ENCODE results near the gene SMPD3.

The SMPD3 gene

GRCh38 chr16:68356249-68356918 is 91.9 kb downstream of the SMPD3 start:
- no peak for DNase-seq (ENCODE audit: low spot score)

- DNase-seq (ENCODE audit: low spot score), result no peak
Measured at GRCh38 chr16:68355447-68356248, 92.7 kb downstream of the SMPD3 start.

DNA sequence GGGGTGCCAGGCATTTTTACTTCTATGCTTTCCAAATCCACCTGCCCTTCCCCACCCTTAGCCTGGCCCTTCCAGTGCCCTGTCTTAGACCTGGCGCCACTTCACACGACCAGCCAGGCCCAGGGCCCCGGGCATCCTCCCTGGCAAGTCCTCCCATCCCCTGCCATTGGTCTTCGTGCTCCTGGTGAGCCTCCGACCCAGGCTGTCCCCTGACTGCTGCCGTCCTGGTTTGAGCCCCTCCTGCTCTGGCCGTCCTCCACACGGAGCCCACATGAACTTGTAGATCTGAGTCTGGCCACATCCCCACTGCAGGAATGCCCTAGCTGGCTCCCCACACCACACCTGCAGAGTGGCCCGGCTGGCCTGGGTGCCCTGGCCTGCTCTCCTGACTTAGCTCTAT is 93.5 kb downstream of the SMPD3 start:
- DNase-seq (ENCODE audit: low spot score), result no peak

GRCh38 chr16:68353366-68353765 is 94.9 kb downstream of the SMPD3 start:
- no peak for DNase-seq (ENCODE audit: low spot score)

DNA sequence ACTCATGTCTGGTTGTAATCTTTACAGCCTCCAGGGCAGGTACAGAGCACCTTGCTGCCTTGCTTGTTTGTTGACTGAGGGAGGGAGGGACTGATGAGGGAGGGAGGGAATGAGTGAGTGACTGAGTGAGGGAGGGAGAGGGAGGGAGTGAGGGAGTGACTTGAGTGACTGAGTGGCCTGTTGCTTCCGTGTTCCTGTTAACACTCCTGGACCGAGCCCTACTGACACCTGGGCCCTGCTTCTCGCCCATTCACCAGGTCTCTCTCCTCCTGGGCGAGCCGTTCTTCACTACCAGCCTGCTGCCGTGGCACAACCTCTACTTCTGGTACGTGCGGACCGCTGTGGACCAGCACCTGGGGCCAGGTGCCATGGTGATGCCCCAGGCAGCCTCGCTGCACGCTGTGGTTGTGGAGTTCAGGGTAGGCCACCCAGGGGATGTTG is 96.3 kb downstream of the SMPD3 start:
- no peak for DNase-seq (ENCODE audit: low spot score)

- no peak for DNase-seq (ENCODE audit: low spot score)
Measured at GRCh38 chr16:68351463-68351862, 96.8 kb downstream of the SMPD3 start.

GRCh38 chr16:68350813-68351350 is 97.4 kb downstream of the SMPD3 start:
- DNase-seq (ENCODE audit: low spot score), result no peak

- DNase-seq (ENCODE audit: low spot score), result no peak
Measured at GRCh38 chr16:68349838-68350410, 98.4 kb downstream of the SMPD3 start.

DNA sequence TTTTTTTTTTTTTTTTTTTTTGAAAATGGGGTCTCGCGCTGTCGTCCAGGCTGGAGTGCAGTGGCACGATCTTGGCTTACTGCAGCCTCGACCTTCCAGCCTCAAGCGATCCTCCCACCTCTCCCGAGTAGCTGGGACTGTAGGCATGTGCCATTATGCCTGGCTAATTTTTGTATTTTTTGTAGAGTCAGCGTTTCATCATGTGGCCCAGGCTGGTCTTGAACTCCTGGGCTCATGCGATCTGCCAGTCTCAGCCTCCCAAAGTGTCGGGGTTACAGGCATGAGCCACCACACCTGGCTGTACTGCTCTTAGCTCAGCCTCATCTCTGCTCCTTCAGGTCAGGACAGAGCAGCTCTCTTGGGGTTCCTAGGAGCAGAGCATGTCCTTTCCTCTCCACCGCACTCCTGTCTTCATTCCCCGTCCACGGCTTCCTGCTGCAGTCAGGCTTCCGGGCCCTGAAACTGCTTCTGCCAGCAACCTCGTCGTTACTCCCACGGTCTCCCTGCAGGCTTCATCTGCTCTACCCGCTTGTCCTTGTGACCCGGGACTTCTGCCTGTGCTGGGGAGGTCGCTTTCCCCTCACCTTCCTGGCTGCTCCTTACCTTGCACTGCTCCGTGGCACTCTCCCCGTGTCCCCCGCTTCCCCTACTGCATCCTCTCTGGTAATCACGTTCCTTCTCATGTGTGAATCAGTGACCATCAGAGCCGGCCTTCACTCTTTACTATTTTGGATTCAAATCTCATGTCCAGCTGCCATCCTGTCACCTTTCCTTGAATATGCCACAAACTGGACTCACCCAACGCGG is 99.5 kb downstream of the SMPD3 start:
- DNase-seq (ENCODE audit: low spot score), result no peak

- no peak for DNase-seq (ENCODE audit: low spot score)
Measured at GRCh38 chr16:68347605-68348004, 100.7 kb downstream of the SMPD3 start.

- no peak for DNase-seq (ENCODE audit: low spot score)
Measured at GRCh38 chr16:68346892-68347480, 101.3 kb downstream of the SMPD3 start.

DNA sequence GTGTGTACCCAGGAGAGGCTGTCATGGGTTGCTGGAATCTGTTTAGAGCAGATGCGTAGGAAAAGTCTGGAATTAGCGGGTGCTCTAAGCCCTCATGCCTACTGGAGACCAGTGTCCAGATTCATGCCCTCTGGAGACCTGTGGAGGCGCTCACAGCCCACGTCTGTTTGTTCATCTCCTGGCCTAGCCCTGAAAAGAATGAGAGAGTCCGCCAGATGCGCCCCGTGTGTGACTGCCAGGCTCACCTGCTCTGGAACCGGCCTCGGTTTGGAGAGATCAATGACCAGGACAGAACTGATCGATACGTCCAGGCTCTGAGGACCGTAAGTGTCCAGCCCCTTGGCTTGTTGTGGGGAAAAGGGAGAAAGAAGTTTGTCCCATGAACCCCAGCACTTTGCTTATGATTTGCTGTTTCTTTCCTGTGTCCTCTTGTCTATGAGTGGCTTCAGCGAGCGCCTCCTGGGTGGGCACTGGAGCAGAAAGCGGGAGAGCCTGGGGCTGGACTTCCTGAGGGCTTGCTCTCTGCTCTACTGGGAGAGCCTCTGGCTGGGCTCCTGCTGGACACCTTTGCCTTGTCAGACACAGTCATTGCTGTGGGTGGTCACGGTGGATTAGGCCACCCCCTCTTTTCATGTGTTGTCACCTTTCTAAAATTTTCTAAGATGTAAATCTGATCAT is 102.2 kb downstream of the SMPD3 start:
- DNase-seq (ENCODE audit: low spot score), result no peak

DNA sequence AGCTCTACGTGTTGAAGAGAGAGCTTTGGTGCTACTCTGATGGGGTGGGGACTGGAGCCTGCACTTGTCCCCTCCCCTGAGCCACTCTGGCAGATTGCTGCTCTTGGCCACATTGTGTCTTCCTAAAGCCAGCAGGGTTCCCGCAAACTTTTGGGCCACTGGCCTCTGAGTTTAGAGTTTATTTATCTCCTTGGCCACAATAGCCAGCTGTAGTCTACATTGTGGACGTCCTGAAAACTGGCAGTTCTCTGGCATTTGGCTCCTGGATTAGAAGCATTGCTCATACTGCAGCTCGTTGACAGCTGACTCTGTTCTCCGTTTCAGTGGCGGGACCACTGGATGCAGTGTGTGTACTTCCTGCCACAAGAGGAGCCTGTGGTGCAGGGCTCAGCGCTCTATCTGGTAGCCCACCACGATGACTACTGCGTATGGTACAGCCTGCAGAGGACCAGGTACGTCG is 102.9 kb downstream of the SMPD3 start:
- no peak for DNase-seq (ENCODE audit: low spot score)

GRCh38 chr16:68344252-68344651 is 104.1 kb downstream of the SMPD3 start:
- DNase-seq (ENCODE audit: low spot score), result no peak

- DNase-seq (ENCODE audit: low spot score), result no peak
Measured at GRCh38 chr16:68343137-68343536, 105.2 kb downstream of the SMPD3 start.

- no peak for DNase-seq (ENCODE audit: low spot score)
Measured at GRCh38 chr16:68342620-68343019, 105.7 kb downstream of the SMPD3 start.

DNA sequence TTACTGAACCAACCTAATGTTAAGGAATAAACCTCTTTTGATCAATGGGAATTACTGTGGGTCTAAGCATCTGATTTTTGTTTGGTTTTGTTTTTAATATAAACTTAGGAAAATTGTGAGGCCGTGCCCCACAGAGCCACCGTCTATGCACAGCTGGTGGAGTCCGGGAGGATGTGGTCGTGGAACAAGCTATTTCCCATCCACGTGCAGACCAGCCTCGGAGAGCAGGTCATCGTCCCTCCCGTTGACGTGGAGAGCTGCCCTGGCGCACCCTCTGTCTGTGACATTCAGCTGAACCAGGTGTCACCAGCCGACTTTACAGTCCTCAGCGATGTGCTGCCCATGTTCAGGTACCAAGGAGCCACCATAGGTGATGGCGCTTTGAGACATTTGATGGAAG is 109.1 kb downstream of the SMPD3 start:
- DNase-seq (ENCODE audit: low spot score), result no peak

GRCh38 chr16:68338326-68339119 is 109.8 kb downstream of the SMPD3 start:
- DNase-seq (ENCODE audit: low spot score), result no peak

DNA sequence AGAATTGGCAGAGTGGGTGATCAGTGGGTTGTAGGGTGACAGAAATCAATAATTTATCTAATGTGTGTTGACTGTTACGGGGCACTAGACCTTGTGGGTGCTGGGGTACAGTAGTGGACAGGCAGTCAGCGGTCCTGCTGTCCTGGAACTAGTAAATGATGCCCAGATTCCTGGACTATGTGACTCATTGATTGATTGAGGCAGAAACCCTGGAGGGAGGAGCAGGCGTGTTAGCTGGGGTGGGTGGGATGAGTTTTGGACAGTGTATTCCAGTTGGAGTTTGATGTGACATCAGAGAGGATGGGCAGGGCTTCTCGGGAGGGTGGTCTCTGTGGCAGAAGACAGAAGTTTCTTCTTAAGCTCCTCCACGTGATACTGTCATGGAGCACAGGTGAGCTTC is 113.1 kb downstream of the SMPD3 start:
- peak; percentile 70 for DNase-seq (ENCODE audit: low spot score)

Measured in AG20443 (cell line).